HG02870 (cell line): ENCODE results near the gene BRSK2.

Source experiments
- ATAC-seq: cut with Tn5 transposase; IDR thresholded peaks from one replicate; pipeline ENCODE4 v1.9.1; 2021; ENCODE audit warnings: mild to moderate bottlenecking, moderate library complexity; ENCODE audit not compliant: unreplicated experiment

Gene BRSK2

DNA sequence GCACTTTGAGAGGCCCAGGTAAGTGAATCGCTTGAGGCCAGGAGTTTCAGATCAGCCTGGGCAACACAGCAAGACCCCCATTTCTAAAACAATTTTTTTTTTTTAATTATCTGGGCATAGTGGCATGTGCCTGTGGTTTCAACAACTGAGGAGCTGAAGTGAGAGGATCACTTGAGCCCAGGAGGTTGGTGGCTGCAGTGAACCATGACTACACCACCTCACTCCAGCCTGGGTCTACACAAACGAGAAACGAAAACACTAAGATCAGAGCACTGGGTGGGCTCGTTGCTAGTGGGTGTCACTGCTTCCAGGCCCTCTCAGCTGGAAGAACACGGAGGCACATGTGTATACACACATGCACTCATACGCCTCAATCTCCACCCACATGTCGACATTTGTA lies 100.9 kb downstream of the BRSK2 start:
- no peak for ATAC-seq

GRCh38 chr11:1491379-1491778 lies 101.6 kb downstream of the BRSK2 start:
- ATAC-seq, result no peak

DNA sequence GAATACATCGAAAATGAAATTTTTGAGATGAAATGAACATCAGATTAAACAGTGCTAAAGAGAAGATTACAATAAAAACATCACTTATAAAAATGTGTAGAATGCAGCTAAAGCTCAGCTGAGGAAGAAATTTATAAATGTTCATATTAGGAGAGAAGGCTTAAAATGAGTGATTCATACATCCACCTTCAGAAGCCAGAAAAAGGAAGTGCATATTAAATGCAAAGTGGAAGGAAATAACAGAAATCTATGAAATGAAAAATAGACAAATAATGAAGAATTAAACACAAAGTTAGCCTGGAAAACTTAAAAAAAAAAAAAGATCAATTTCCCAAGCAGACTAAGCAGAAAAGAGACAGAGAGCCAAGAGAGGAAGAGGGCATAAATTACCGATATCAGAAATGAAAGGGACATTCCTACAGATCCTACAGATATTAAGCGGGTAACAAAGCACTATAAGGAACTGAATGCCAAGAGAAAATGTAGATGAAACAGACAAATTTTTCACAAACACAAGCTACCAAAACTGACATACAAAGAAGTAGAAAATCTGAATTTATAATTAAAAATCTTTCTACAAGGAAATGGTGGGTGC lies 104.0 kb downstream of the BRSK2 start:
- no peak for ATAC-seq

DNA sequence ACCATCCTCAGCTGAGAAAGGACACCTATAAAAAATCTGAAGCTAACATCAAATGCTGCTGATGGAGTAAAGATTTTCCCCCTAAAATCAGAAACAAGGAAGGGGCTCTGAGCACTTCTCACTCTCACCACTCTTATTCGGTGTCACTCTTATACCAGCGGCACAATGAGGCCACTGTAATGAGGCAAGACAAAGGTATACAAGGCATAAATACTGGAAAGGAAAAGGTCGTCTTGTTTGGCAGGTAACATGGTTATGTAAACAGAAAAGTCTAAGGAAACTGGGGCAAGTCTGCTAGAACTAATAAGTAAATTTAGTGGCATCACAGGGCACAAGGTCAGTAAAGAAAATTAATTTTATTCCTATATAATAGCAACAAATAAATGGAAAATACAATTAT lies 104.9 kb downstream of the BRSK2 start:
- ATAC-seq, result no peak

DNA sequence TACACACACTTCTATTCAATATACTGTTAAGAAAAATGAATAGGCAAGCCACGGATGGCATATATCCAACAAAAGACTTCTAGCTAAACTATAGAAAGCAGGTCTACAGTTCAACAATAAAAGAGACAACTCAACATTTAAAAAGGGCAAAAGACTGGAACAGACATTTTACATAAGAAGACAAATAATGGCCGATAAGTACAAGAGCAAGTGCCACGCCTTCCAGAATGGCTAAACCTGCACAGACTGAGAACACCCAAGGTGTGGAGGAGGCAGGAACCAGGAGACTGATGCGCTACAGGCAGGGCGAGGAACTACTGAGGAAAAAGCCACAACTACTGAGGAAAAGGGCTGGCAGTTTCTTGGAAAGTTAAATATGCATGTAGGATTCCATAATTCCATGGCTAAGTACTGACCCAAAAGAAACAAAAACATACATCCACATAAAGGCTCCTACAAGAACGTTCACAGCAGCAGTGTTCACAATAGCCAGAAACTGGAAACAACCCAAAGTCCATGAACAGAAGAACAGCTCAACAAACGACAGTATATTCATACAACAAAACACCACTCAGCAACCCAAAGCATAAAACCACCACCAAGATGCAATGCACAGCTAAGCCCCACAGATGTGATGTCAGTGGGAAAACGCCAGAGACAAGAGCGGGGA lies 106.5 kb downstream of the BRSK2 start:
- ATAC-seq, result no peak

GRCh38 chr11:1496761-1497095 lies 107.0 kb downstream of the BRSK2 start:
- no peak for ATAC-seq

DNA sequence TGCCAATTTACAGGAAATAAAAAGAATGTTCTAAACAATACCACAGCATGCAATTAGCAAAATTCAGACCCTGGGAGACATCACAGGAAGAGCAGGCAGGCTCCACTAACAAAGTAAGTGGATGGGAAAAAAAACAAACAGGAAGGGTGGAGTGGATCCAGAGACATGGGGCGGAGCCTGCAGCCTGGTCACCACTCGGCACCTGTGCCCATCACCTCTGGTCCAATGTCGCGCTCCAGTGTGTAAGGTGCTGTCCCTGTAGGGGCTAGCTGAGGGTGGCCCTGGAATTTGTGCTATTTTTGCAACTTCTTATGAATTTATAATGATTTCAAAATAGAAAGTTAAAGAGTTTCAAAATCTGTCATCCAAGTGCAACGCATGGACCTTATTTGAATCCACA lies 107.9 kb downstream of the BRSK2 start:
- no peak for ATAC-seq

DNA sequence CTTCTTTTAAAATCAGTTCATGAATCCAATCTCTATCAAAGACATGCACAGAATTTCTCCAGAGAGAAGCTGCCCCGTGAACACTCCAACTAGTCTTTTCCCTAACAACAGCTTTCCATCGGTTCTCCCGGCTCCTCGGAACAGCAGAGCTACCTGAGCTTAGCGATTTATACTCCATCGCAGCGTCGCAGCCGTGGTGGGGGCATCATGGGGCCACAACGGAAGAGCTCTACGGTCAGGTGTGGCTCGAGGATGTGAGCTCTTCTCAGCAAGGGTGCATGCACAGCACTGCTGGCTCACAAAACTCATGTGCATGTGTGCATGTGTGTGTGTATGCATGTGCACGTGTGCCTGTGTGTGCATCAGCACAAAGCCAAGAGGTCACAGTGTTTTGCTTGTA lies 108.5 kb downstream of the BRSK2 start:
- no peak for ATAC-seq

GRCh38 chr11:1499261-1499890 lies 109.6 kb downstream of the BRSK2 start:
- ATAC-seq, result no peak

DNA sequence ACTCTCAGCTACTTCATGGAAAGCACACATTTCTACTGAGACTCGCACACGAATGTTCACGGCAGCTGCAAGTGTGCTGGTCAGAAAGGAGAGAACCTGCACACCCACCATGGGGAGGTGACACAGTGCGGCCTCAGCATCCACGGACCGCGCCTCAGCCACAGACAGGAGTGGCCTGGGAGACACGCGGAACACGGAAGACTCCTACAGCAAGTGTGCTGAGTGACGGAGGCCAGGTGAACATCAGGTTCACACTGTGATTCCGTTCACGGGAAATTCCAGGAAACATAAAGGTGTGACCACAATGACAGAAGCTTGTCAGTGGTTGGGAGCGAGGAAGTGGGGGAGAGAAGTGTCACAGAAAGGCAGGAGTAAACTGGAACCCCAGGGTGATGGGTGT lies 110.2 kb downstream of the BRSK2 start:
- ATAC-seq, result no peak

GRCh38 chr11:1500466-1501420 lies 111.0 kb downstream of the BRSK2 start:
- no peak for ATAC-seq

GRCh38 chr11:1501421-1502167 lies 111.9 kb downstream of the BRSK2 start:
- ATAC-seq, result no peak

- ATAC-seq, result no peak
These were observed 112.6 kb downstream of the BRSK2 start for GRCh38 chr11:1502168-1502953.

- ATAC-seq, result no peak
These were observed 113.4 kb downstream of the BRSK2 start for GRCh38 chr11:1502954-1503707.

- ATAC-seq, result no peak
These were observed 114.0 kb downstream of the BRSK2 start for GRCh38 chr11:1503708-1504104.

DNA sequence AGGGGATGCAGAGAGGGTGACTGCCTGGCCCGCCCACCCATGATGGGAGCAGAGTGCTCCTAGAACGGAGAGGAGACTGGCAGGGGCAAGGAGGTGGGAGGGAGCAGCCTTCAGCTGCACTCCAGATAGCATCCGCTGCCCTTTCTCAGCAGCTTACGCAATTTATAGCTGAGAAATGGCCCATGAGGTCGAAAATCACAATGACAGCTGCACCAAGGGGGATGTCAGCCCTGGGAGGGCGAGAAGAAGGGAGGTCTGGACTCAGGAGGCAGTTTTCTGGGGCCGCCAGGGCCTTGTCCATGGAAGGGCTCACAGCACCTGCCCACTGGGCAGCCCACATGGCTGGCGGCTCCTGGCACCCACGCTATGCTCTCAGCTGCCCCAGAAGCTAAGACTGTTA lies 114.4 kb downstream of the BRSK2 start:
- no peak for ATAC-seq

GRCh38 chr11:1504581-1505290 lies 115.0 kb downstream of the BRSK2 start:
- no peak for ATAC-seq

DNA sequence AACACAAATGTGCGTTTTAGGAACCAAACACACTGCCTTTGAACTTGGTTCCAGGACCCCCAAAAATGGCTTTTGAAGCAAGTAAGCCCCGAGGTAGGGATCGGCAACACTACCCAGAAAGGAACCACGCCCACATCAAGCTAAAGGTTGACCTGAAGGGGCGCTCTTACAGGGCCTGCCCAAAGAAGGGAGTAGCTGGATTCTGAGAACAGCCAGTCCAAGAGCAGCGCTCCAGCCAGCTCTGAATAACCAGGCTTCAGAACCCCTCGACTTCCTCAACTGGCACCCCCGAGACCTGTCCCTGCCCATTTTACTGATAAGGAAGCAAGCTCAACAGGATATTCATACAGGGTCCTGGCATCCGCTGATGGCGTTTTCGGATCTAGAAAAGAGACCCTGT lies 115.7 kb downstream of the BRSK2 start:
- no peak for ATAC-seq

- ATAC-seq, result no peak
These were observed 117.2 kb downstream of the BRSK2 start for GRCh38 chr11:1506981-1507380.
